ENCODE measurements around the gene CACNG8.
"Not testable (repeated sequence)": the region's sequence is repeated elsewhere in the genome, so short reads cannot be mapped to it uniquely, and the experiment has no call there.

Gene CACNG8

GRCh38 chr19:54029930-54030490 is 67.3 kb downstream of the CACNG8 start:
- Mint-ChIP-seq H3K4me3 (no peak overlapping the region), H3K27ac (no peak overlapping the region), H3K9me3 (no peaks in the 10 kb centered on the region), H3K4me1 (peaks cover 6% of the 10 kb centered on the region), H3K36me3 (no peaks in the 10 kb centered on the region)
- DNase-seq (ENCODE audit: low spot score in 2 of 2) (peak; percentile 21 to 64), ATAC-seq (no peak)

DNA sequence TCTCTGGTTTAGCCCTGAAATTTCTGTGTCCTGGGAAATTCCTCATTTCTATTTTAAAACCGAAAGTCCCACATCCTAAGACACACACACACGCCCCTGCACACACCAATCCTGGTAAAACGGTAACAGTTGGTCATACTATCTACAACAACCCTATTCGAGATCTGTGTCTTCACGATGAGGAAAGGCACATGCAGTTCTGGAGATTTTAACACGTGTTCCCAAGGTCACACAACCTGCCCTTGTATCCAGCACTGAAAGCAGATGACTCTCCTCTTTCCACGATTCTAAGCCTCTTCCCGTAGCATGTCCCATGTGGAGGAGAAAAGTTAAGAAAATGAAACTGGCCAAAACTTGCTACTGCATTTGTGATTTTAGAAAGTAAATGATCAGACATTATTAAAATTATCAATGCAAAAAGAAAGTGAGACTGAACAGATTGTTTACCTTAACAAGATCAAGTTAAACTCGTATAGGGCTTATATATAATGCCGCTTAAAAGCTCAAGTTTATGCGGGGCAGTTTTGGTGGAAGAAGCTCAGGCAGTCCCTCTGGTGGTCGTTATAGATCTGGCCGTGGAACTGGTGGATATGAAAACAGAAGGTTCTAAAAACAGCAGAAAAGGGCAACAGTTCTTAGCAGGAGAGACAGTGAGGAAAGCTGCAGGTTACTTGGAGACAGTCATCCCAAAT is 68.3 kb downstream of the CACNG8 start:
- H3K4me3 Mint-ChIP-seq = no peak overlapping the region
- no peak overlapping the region for H3K27ac Mint-ChIP-seq
- no peaks in the 10 kb centered on the region for H3K9me3 Mint-ChIP-seq
- ATAC-seq (no peak), DNase-seq (ENCODE audit: low spot score in 2 of 2) (no peak)
- peaks cover 6% of the 10 kb centered on the region for H3K4me1 Mint-ChIP-seq
- H3K36me3 Mint-ChIP-seq = no peaks in the 10 kb centered on the region

DNA sequence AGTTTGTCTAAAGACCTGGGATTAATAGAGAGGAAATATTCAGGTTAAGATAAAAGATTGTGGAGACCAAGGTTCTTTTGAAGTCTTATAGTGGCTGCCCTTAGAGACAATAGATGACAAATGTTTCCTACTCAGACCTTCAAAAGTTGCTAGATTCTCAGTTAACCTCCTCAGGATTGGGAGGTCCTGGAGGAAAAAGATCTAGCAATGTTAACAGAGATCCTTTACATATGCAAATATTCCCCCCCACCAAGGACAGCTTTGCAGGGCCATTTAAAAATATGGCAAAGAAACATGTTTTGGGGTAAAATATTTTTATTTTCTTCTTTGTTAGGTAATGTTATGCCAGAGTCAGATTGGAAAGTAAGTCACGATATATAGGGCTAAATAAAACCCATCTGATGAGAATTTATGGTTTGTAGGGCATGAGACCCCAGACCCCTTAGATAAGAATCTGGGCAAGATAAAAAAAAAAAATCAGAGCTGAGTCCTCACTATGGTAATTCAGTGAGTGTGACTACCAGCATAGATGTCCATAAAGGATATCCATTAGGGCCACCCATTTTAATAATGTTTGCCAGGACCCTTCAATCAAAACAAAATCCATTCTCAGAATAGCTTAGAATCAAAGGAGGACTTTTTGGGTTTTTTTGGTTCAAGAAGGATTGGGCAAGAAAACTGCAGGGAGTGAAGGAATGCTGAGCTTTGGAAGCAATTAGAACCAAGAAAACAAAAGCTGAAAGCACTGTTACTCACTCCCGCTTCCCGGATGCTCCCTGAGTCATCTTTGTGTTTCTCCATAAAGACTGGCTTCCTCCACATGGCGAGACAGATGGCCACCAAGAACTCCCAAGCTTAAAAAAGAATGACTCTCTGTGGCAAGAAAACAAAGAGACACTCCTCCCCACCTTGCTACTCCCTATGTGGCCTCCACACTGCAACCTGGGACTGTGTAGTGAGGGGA is 72.8 kb downstream of the CACNG8 start:
- H3K4me1 Mint-ChIP-seq = no peaks in the 10 kb centered on the region
- DNase-seq (ENCODE audit: low spot score in 2 of 2) (no peak), ATAC-seq (no peak)
- H3K36me3 Mint-ChIP-seq = no peaks in the 10 kb centered on the region
- no peak overlapping the region for H3K4me3 Mint-ChIP-seq
- no peaks in the 10 kb centered on the region for H3K9me3 Mint-ChIP-seq
- H3K27ac Mint-ChIP-seq = no peak overlapping the region

DNA sequence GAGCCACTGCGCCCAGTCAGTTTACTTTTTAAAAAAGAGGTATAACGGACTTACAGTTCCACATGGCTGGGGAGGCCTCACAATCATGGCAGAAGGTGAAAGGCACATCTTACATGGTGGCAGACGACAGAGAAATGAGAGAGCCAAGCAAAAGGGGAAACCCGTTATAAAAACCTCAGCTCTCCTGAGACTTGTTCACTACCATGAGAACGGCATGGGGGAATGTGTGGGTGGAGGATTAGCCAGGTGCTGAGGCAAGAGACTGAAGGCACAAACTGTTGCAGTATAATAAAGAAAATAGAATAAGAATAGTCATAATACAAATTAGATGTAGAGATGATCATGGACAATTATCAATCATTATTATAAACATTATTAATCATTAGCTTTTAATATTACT is 73.8 kb downstream of the CACNG8 start:
- not testable (repeated sequence) for ATAC-seq; H3K4me1 Mint-ChIP-seq; H3K36me3 Mint-ChIP-seq; DNase-seq (ENCODE audit: low spot score in 2 of 2); H3K9me3 Mint-ChIP-seq; H3K27ac Mint-ChIP-seq; H3K4me3 Mint-ChIP-seq

Data from stimulated activated effector memory CD8-positive, alpha-beta T cell treated with anti-CD3 and anti-CD28 coated beads, Interleukin-12 subunit alpha, Interleukin-12 subunit beta, amount 100 ng/mL, for 72 hours (primary cell).